ENCODE measurements around the gene FAM228B.

DNA sequence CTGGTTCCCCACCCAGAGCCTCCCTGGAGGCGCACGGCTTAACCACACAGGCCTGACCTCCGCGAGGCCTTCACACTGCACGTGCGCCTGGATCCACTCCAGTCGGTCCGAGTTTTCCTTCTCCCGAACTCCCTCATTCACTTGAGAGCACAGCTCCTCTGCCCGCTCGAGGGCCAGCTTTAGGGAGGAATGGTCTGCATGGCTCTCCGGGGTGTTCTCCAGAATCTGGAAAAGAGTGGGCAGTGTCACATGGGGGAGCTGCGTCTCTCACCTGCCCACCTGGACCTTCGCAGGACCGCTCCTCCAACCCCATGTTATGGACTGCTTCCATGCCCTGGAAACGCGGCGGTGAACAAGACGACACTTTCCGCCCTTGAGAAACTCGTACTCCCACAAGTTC, 87.5 kb downstream of the FAM228B start:
- TF ChIP-seq THAP7 (CRISPR knock-in tag; IDR thresholded peaks at IDR 0.05) (no peak), ZNF41 (CRISPR knock-in tag; conservative IDR thresholded peaks at IDR 0.05) (no peak), NFYB (IDR thresholded peaks at IDR 0.05; ENCODE audit: extremely low read depth, insufficient read length) (no peak), ATF2 (CRISPR knock-in tag; IDR thresholded peaks at IDR 0.05) (no peak), SIX5 (IDR thresholded peaks at IDR 0.05; ENCODE audit: borderline replicate concordance in 1 of 2, insufficient read depth in 1 of 2, low read depth in 1 of 2, low read length in 2 of 2) (no peak), FOXK1 (CRISPR knock-in tag; IDR thresholded peaks at IDR 0.05; ENCODE audit: borderline replicate concordance) (no peak)
- TF ChIP-seq, protein P1, sequence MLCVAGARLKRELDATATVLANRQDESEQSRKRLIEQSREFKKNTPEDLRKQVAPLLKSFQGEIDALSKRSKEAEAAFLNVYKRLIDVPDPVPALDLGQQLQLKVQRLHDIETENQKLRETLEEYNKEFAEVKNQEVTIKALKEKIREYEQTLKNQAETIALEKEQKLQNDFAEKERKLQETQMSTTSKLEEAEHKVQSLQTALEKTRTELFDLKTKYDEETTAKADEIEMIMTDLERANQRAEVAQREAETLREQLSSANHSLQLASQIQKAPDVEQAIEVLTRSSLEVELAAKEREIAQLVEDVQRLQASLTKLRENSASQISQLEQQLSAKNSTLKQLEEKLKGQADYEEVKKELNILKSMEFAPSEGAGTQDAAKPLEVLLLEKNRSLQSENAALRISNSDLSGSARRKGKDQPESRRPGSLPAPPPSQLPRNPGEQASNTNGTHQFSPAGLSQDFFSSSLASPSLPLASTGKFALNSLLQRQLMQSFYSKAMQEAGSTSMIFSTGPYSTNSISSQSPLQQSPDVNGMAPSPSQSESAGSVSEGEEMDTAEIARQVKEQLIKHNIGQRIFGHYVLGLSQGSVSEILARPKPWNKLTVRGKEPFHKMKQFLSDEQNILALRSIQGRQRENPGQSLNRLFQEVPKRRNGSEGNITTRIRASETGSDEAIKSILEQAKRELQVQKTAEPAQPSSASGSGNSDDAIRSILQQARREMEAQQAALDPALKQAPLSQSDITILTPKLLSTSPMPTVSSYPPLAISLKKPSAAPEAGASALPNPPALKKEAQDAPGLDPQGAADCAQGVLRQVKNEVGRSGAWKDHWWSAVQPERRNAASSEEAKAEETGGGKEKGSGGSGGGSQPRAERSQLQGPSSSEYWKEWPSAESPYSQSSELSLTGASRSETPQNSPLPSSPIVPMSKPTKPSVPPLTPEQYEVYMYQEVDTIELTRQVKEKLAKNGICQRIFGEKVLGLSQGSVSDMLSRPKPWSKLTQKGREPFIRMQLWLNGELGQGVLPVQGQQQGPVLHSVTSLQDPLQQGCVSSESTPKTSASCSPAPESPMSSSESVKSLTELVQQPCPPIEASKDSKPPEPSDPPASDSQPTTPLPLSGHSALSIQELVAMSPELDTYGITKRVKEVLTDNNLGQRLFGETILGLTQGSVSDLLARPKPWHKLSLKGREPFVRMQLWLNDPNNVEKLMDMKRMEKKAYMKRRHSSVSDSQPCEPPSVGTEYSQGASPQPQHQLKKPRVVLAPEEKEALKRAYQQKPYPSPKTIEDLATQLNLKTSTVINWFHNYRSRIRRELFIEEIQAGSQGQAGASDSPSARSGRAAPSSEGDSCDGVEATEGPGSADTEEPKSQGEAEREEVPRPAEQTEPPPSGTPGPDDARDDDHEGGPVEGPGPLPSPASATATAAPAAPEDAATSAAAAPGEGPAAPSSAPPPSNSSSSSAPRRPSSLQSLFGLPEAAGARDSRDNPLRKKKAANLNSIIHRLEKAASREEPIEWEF (CRISPR knock-in tag; IDR thresholded peaks at IDR 0.05), result no peak
- TF ChIP-seq, protein P2, sequence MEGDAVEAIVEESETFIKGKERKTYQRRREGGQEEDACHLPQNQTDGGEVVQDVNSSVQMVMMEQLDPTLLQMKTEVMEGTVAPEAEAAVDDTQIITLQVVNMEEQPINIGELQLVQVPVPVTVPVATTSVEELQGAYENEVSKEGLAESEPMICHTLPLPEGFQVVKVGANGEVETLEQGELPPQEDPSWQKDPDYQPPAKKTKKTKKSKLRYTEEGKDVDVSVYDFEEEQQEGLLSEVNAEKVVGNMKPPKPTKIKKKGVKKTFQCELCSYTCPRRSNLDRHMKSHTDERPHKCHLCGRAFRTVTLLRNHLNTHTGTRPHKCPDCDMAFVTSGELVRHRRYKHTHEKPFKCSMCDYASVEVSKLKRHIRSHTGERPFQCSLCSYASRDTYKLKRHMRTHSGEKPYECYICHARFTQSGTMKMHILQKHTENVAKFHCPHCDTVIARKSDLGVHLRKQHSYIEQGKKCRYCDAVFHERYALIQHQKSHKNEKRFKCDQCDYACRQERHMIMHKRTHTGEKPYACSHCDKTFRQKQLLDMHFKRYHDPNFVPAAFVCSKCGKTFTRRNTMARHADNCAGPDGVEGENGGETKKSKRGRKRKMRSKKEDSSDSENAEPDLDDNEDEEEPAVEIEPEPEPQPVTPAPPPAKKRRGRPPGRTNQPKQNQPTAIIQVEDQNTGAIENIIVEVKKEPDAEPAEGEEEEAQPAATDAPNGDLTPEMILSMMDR (IDR thresholded peaks at IDR 0.05 in 2 of 3, conservative IDR thresholded peaks at IDR 0.05 in 1 of 3; ENCODE audit: insufficient read depth in 2 of 3, low read depth in 1 of 3, low read length in 3 of 3), result no peak
